HepG2 (cell line): ENCODE data around the gene ABHD10.

Experiments used
- CHD4 ChIP-seq: fragments of 200-600 bp; sonication (generic); IDR thresholded peaks from 2 replicates; pipeline ENCODE4 v1.7.0; 2017; ENCODE audit warnings: mild to moderate bottlenecking, low read length, borderline replicate concordance
- CTCF ChIP-seq: sonication (generic); formaldehyde crosslinking; IDR thresholded peaks from 2 replicates; pipeline ENCODE4 v1.5.0; 2020; ENCODE audit warnings: mild to moderate bottlenecking, missing genetic modification reagents, moderate library complexity
- EZH2 ChIP-seq: conservative IDR thresholded peaks from 2 replicates; pipeline ENCODE4 v1.6.1; 2012; ENCODE audit warnings: mild to moderate bottlenecking, low read depth, low read length, moderate library complexity
- GATAD2A ChIP-seq: IDR thresholded peaks from 2 replicates; pipeline ENCODE4 v1.6.1; 2016
- POLR2AphosphoS5 ChIP-seq: IDR thresholded peaks from 2 replicates; pipeline ENCODE4 v1.6.1; 2012; ENCODE audit warnings: low read depth, low read length
- SIN3B ChIP-seq: fragments of 150-350 bp; IDR thresholded peaks from 2 replicates; pipeline ENCODE4 v1.6.1; 2014; ENCODE audit warnings: low read length
- SP1 ChIP-seq, 2 experiments: fragments of 450-650 bp in 1 of 2; sonication (generic) in 1 of 2; formaldehyde crosslinking in 1 of 2; IDR thresholded peaks; 2 replicates each; pipeline versions ENCODE4 v1.4.0 to v1.6.1; 2016 to 2020; ENCODE audit warnings: missing genetic modification reagents in 1 of 2
- TBX3 ChIP-seq: fragments of 450-650 bp; IDR thresholded peaks from 2 replicates; pipeline ENCODE4 v1.6.1; 2017; ENCODE audit warnings: antibody characterized with exemption, mild to moderate bottlenecking, inconsistent platforms, borderline replicate concordance
- ZNF143 ChIP-seq: sonication (generic); formaldehyde crosslinking; IDR thresholded peaks from 2 replicates; pipeline ENCODE4 v1.4.0; 2020; ENCODE audit warnings: missing genetic modification reagents
- TF ChIP-seq, protein P1 (sequence below): sonication (generic); formaldehyde crosslinking; IDR thresholded peaks from 2 replicates; pipeline ENCODE4 v1.4.0; 2020; ENCODE audit warnings: missing genetic modification reagents, mild to moderate bottlenecking, borderline replicate concordance
- TF ChIP-seq, protein P2 (sequence below): IDR thresholded peaks from 2 replicates; pipeline ENCODE4 v1.6.1; 2012; ENCODE audit warnings: low read length, improper control_type of control experiment
- TF ChIP-seq, protein P3 (sequence below), 2 experiments: sonication (generic) in 1 of 2; formaldehyde crosslinking in 1 of 2; IDR thresholded peaks; 2 replicates each; pipeline versions ENCODE4 v1.5.1 to v1.6.1; 2011 to 2020; ENCODE audit warnings: borderline replicate concordance in 1 of 2, low read depth in 1 of 2, low read length in 1 of 2, mild to moderate bottlenecking in 1 of 2, missing genetic modification reagents in 1 of 2, moderate library complexity in 1 of 2

GRCh38 chr3:111980716-111981456 lies 2.1 kb downstream of the ABHD10 start:
- TF ChIP-seq EZH2 (no peak), CTCF (no peak), SP1 (IDR thresholded peaks at IDR 0.05) (no peak), SP1 (CRISPR knock-in tag; IDR thresholded peaks at IDR 0.05) (no peak), POLR2AphosphoS5 (no peak), GATAD2A (CRISPR knock-in tag) (no peak), TBX3 (no peak), ZNF143 (no peak), SIN3B (no peak), CHD4 (no peak)
- TF ChIP-seq, protein P1, sequence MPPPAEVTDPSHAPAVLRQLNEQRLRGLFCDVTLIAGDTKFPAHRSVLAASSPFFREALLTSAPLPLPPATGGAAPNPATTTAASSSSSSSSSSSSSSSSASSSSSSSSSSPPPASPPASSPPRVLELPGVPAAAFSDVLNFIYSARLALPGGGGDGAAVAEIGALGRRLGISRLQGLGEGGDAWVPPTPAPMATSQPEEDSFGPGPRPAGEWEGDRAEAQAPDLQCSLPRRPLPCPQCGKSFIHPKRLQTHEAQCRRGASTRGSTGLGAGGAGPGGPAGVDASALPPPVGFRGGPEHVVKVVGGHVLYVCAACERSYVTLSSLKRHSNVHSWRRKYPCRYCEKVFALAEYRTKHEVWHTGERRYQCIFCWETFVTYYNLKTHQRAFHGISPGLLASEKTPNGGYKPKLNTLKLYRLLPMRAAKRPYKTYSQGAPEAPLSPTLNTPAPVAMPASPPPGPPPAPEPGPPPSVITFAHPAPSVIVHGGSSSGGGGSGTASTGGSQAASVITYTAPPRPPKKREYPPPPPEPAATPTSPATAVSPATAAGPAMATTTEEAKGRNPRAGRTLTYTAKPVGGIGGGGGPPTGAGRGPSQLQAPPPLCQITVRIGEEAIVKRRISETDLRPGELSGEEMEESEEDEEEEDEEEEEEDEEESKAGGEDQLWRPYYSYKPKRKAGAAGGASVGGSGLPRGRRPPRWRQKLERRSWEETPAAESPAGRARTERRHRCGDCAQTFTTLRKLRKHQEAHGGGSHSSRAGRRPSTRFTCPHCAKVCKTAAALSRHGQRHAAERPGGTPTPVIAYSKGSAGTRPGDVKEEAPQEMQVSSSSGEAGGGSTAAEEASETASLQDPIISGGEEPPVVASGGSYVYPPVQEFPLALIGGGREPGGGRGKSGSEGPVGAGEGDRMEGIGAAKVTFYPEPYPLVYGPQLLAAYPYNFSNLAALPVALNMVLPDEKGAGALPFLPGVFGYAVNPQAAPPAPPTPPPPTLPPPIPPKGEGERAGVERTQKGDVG, result no peak
- TF ChIP-seq, protein P2, sequence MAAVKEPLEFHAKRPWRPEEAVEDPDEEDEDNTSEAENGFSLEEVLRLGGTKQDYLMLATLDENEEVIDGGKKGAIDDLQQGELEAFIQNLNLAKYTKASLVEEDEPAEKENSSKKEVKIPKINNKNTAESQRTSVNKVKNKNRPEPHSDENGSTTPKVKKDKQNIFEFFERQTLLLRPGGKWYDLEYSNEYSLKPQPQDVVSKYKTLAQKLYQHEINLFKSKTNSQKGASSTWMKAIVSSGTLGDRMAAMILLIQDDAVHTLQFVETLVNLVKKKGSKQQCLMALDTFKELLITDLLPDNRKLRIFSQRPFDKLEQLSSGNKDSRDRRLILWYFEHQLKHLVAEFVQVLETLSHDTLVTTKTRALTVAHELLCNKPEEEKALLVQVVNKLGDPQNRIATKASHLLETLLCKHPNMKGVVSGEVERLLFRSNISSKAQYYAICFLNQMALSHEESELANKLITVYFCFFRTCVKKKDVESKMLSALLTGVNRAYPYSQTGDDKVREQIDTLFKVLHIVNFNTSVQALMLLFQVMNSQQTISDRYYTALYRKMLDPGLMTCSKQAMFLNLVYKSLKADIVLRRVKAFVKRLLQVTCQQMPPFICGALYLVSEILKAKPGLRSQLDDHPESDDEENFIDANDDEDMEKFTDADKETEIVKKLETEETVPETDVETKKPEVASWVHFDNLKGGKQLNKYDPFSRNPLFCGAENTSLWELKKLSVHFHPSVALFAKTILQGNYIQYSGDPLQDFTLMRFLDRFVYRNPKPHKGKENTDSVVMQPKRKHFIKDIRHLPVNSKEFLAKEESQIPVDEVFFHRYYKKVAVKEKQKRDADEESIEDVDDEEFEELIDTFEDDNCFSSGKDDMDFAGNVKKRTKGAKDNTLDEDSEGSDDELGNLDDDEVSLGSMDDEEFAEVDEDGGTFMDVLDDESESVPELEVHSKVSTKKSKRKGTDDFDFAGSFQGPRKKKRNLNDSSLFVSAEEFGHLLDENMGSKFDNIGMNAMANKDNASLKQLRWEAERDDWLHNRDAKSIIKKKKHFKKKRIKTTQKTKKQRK, result no peak
- TF ChIP-seq, protein P3, sequence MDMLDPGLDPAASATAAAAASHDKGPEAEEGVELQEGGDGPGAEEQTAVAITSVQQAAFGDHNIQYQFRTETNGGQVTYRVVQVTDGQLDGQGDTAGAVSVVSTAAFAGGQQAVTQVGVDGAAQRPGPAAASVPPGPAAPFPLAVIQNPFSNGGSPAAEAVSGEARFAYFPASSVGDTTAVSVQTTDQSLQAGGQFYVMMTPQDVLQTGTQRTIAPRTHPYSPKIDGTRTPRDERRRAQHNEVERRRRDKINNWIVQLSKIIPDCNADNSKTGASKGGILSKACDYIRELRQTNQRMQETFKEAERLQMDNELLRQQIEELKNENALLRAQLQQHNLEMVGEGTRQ (IDR thresholded peaks at IDR 0.05; ENCODE audit: low read depth, low read length), result no peak
- TF ChIP-seq, protein P3 (CRISPR knock-in tag; IDR thresholded peaks at IDR 0.05; ENCODE audit: borderline replicate concordance), result no peak
